Ovary (tissue), 3 donors: ENCODE measurements around the gene PDCD5.

Experiments used
- CTCF ChIP-seq, 3 donors: fragments of 450-650 bp in 2 of 3; fragments of 200-600 bp in 1 of 3; IDR thresholded peaks; one replicate each; pipeline versions ENCODE4 v1.5.1 to v1.8.0; 2016 to 2022; ENCODE audit warnings: antibody characterized with exemption in 3 of 3, mild to moderate bottlenecking in 1 of 3
- POLR2A ChIP-seq: fragments of 450-650 bp; IDR thresholded peaks from one replicate; pipeline ENCODE4 v1.6.1; 2017; ENCODE audit warnings: antibody characterized with exemption, mild to moderate bottlenecking, moderate library complexity
- donor health status: DM: no; HTN: no; CAD: no.

DNA sequence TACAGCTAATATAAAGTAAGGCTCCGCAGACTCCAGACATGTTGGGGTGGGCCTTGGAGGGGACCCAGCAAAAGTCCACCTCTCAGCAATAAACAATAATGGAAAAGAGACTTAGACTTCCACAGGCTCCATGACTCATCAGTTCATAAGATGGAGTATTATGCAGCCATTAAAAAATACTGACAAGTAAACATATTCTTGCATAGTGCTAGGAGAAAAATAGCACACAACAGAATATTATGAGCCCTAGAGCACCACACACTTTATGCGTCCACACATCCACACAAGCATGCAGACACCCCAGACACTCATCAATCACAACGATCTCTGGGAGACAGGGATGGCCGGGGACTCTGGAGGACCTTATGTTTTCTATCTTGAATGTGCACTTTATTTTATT, 46.0 kb downstream of the PDCD5 start:
- TF ChIP-seq POLR2A (no peak), CTCF (IDR thresholded peaks at IDR 0.05) (no peak)
